HepG2 (cell line): ENCODE measurements around the gene DUSP2.

Experiments
- BHLHE40 ChIP-seq: IDR thresholded peaks from 2 replicates; pipeline ENCODE4 v1.6.1; 2011; ENCODE audit warnings: low read length, improper control_type of control experiment
- BRD4 ChIP-seq: sonication (generic); formaldehyde crosslinking; IDR thresholded peaks from 2 replicates; pipeline ENCODE4 v1.4.0; 2020; ENCODE audit warnings: missing genetic modification reagents
- CEBPB ChIP-seq: IDR thresholded peaks from 2 replicates; pipeline ENCODE4 v1.6.1; 2011; ENCODE audit warnings: low read depth, low read length, improper control_type of control experiment, borderline replicate concordance
- JUNB ChIP-seq: sonication (generic); formaldehyde crosslinking; IDR thresholded peaks from 2 replicates; pipeline ENCODE4 v1.8.0; 2022; ENCODE audit warnings: missing genetic modification reagents, mild to moderate bottlenecking, borderline replicate concordance
- ZNF431 ChIP-seq: sonication (generic); formaldehyde crosslinking; IDR thresholded peaks from 2 replicates; pipeline ENCODE4 v1.9.0; 2022; ENCODE audit warnings: missing genetic modification reagents, low read depth, mild to moderate bottlenecking, borderline replicate concordance
- TF ChIP-seq, protein P1 (sequence below): sonication (generic); formaldehyde crosslinking; IDR thresholded peaks from 2 replicates; pipeline ENCODE4 v1.5.0; 2020; ENCODE audit warnings: mild to moderate bottlenecking, missing genetic modification reagents, moderate library complexity

DNA sequence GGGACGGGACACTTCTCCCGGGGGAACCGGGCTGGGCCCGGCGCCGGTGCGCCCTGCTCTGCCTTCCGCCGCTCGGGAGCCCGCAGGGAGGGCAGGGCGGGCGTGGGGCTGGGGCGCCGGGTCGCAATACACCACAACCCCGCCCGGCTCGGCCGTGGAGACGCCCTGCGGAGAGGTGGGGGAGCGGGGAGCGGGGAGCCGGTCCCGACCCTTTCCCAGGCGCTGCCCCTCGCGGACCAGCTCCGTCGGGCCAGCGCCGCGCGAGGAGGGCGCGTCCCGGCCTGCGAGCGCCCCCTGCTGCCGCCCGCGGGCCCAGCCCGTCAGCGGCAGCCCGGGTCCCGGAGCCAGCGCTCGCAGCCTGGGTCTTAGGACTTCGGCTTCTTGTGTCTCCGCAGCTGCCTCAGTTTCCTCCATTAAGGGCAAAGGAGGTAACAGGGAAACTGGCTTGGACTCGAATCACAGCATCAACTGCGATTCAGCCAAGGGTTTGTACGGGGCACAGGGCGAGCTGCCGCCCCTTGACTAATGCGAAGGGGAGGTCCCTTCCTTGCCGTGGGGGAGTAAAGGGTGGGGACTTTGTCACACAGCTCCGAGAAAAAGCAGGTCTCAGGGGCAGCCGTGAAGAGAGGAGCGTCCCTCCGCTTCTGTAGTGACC is 28.2 kb downstream of the DUSP2 start:
- TF ChIP-seq JUNB (CRISPR knock-in tag), result no peak
- TF ChIP-seq CEBPB, result no peak
- TF ChIP-seq, protein P1, sequence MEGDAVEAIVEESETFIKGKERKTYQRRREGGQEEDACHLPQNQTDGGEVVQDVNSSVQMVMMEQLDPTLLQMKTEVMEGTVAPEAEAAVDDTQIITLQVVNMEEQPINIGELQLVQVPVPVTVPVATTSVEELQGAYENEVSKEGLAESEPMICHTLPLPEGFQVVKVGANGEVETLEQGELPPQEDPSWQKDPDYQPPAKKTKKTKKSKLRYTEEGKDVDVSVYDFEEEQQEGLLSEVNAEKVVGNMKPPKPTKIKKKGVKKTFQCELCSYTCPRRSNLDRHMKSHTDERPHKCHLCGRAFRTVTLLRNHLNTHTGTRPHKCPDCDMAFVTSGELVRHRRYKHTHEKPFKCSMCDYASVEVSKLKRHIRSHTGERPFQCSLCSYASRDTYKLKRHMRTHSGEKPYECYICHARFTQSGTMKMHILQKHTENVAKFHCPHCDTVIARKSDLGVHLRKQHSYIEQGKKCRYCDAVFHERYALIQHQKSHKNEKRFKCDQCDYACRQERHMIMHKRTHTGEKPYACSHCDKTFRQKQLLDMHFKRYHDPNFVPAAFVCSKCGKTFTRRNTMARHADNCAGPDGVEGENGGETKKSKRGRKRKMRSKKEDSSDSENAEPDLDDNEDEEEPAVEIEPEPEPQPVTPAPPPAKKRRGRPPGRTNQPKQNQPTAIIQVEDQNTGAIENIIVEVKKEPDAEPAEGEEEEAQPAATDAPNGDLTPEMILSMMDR, result peak; percentile 69
- TF ChIP-seq BHLHE40, result 0 out of 2 replicates have a peak, but pooled peaks have one; percentile 26
- TF ChIP-seq BRD4 (CRISPR knock-in tag), result no peak
- no peak for TF ChIP-seq ZNF431 (CRISPR knock-in tag)
